ENCODE measurements around the gene TMEM150B. TPM values are rescaled to one million over a fixed set of nuclear protein-coding genes. Genes with fewer than 3 reads are reported as not detected.

Gene TMEM150B
- total and polyA plus RNA-seq, 2 donors (not counting 3 experiments of a cell fraction or from before 2014, with no cell fraction given) = not detected

GRCh38 chr19:55362990-55363716 is 38.0 kb upstream of the TMEM150B start, which contains the start of gene GARIN5B:
Gene GARIN5B, minus strand, starts transcription at chr19:55363260. Its CDS starts 194 bp downstream, at chr19:55363066.
- H3K36me3 ChIP-seq (ENCODE audit: control insufficient read depth in 2 of 2, extremely low read depth in 1 of 2, insufficient read depth in 2 of 2, low read length in 2 of 2) = no peaks in the 10 kb centered on the region
- dilution Hi-C loops (cut with MboI; ENCODE audit: extremely low pct_ligation_motif_present, low sequenced_read_pairs) = no loop called here
- H3K4me1 ChIP-seq (ENCODE audit: control insufficient read depth, extremely low read depth, insufficient read depth, low read length) = no peaks in the 10 kb centered on the region
- FAIRE-seq (no peak), DNase-seq (ENCODE audit: low read depth, low spot score) (no peak)
- no TSS peak for BruUV-seq (replicated peaks)
- H3K79me2 ChIP-seq (ENCODE audit: control insufficient read depth, insufficient read depth, low read length) = no peaks in the 10 kb centered on the region
- no peak within 1 kb of the TSS for H3K4me2 ChIP-seq (ENCODE audit: insufficient read depth, low read length)
- TF ChIP-seq GATA2 (IDR thresholded peaks at IDR 0.05; ENCODE audit: insufficient read depth, insufficient read length, low read depth, low read length) (no peak), JUN (IDR thresholded peaks at IDR 0.05; ENCODE audit: borderline replicate concordance, insufficient read depth, insufficient read length, low read depth) (no peak), EZH2 (IDR thresholded peaks at IDR 0.05; ENCODE audit: borderline replicate concordance, low read depth, low read length, severe bottlenecking) (no peak), MYC (IDR thresholded peaks at IDR 0.05; ENCODE audit: low read depth, low read length) (no peak), MAX (IDR thresholded peaks at IDR 0.05; ENCODE audit: insufficient read depth, insufficient read length) (no peak), POLR2AphosphoS5 (IDR thresholded peaks at IDR 0.05; ENCODE audit: insufficient read depth, low read depth, low read length) (no peak), POLR2A (IDR thresholded peaks at IDR 0.05; ENCODE audit: low read depth, low read length) (no peak), FOS (IDR thresholded peaks at IDR 0.05; ENCODE audit: borderline replicate concordance, insufficient read depth, low read length) (no peak)
- TF ChIP-seq, protein P1, sequence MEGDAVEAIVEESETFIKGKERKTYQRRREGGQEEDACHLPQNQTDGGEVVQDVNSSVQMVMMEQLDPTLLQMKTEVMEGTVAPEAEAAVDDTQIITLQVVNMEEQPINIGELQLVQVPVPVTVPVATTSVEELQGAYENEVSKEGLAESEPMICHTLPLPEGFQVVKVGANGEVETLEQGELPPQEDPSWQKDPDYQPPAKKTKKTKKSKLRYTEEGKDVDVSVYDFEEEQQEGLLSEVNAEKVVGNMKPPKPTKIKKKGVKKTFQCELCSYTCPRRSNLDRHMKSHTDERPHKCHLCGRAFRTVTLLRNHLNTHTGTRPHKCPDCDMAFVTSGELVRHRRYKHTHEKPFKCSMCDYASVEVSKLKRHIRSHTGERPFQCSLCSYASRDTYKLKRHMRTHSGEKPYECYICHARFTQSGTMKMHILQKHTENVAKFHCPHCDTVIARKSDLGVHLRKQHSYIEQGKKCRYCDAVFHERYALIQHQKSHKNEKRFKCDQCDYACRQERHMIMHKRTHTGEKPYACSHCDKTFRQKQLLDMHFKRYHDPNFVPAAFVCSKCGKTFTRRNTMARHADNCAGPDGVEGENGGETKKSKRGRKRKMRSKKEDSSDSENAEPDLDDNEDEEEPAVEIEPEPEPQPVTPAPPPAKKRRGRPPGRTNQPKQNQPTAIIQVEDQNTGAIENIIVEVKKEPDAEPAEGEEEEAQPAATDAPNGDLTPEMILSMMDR (IDR thresholded peaks at IDR 0.05; ENCODE audit: extremely low read depth in 1 of 2, insufficient read depth in 1 of 2, low read depth in 1 of 2, low read length in 2 of 2) = no peak
- H3K27ac ChIP-seq (ENCODE audit: insufficient read depth, low read depth, low read length) = no peak within 1 kb of the TSS
- no peak within 1 kb of the TSS for H2AFZ ChIP-seq (ENCODE audit: low read depth, low read length)
- ChIA-PET POLR2A (no interaction called here), CTCF (no interaction called here)
- no peaks in the 10 kb centered on the region for H3K27me3 ChIP-seq (ENCODE audit: control insufficient read depth in 2 of 2, insufficient read depth in 2 of 2, low read length in 2 of 2)
- H3K9me1 ChIP-seq (replicated peaks; ENCODE audit: control insufficient read depth, extremely low read depth, insufficient read depth, low read length) = no peaks in the 10 kb centered on the region
- intact Hi-C loops (cut with micrococcal nuclease) = no loop called here
- no peak within 1 kb of the TSS for H3K9ac ChIP-seq (replicated peaks; ENCODE audit: extremely low read depth, insufficient read depth, low read length)
- H4K20me1 ChIP-seq (replicated peaks; ENCODE audit: control insufficient read depth, extremely low read depth, insufficient read depth, low read length) = no peaks in the 10 kb centered on the region
- no peaks in the 10 kb centered on the region for H3K9me3 ChIP-seq (replicated peaks; ENCODE audit: control insufficient read depth, insufficient read depth, low read length)
- H3K4me3 ChIP-seq (replicated peaks in 1 of 3; ENCODE audit: insufficient read depth in 1 of 3, low read depth in 1 of 3, low read length in 3 of 3) = no peak within 1 kb of the TSS
